K562 (cell line): ENCODE data around the gene METTL15. TPM values are rescaled to one million over a fixed set of nuclear protein-coding genes. Genes with fewer than 3 reads are reported as not detected.
A peak's percentile ranks its signal among the peaks of the same experiment; 100 is the strongest.

Experiments
- ARID1B ChIP-seq: fragments of 450-650 bp; IDR thresholded peaks from 2 replicates; pipeline ENCODE4 v1.6.1; 2016; ENCODE audit warnings: antibody characterized with exemption, mild to moderate bottlenecking, inconsistent platforms
- CHCHD3 ChIP-seq: fragments of 250-450 bp; sonication (Bioruptor Pico); IDR thresholded peaks from 2 replicates; pipeline ENCODE4 v2.1.2; 2022; ENCODE audit warnings: mild to moderate bottlenecking
- DDX20 ChIP-seq: fragments of 450-650 bp; IDR thresholded peaks from 2 replicates; pipeline ENCODE4 v1.6.1; 2016; ENCODE audit warnings: missing genetic modification characterization, low read depth, mild to moderate bottlenecking, missing compliant biosample characterization, moderate library complexity
- FOXJ3 ChIP-seq: sonication (generic); formaldehyde crosslinking; IDR thresholded peaks from 2 replicates; pipeline ENCODE4 v1.4.0; 2020; ENCODE audit warnings: mild to moderate bottlenecking, missing genetic modification reagents
- GATAD2A ChIP-seq: fragments of 450-650 bp; IDR thresholded peaks from 2 replicates; pipeline ENCODE4 v1.6.1; 2017
- HDAC6 ChIP-seq: IDR thresholded peaks from 2 replicates; pipeline ENCODE4 v1.6.1; 2012; ENCODE audit warnings: low read depth, mild to moderate bottlenecking, control low read depth, inconsistent platforms, low read length, moderate library complexity
- LCOR ChIP-seq: sonication (generic); formaldehyde crosslinking; IDR thresholded peaks from 2 replicates; pipeline ENCODE4 v1.8.0; 2022; ENCODE audit warnings: mild to moderate bottlenecking, missing genetic modification reagents
- MYBL2 ChIP-seq, 2 experiments: fragments of 450-650 bp in 1 of 2; sonication (generic) in 1 of 2; formaldehyde crosslinking in 1 of 2; IDR thresholded peaks; 2 replicates each; pipeline versions ENCODE4 v1.6.1 to v1.8.1; 2017 to 2022; ENCODE audit warnings: borderline replicate concordance in 1 of 2, inconsistent platforms in 1 of 2, low read depth in 1 of 2, mild to moderate bottlenecking in 1 of 2, missing genetic modification reagents in 1 of 2, moderate library complexity in 1 of 2
- NFIC ChIP-seq: fragments of 450-650 bp; IDR thresholded peaks from 2 replicates; pipeline ENCODE4 v1.6.1; 2017; ENCODE audit warnings: mild to moderate bottlenecking, inconsistent platforms
- PHF8 ChIP-seq: fragments of 200-600 bp; sonication (generic); IDR thresholded peaks from 2 replicates; pipeline ENCODE4 v1.6.1; 2012; ENCODE audit warnings: mixed run types, mild to moderate bottlenecking, inconsistent platforms, low read length, moderate library complexity, borderline replicate concordance
- RAD51 ChIP-seq: fragments of 450-650 bp; IDR thresholded peaks from 2 replicates; pipeline ENCODE4 v1.7.1; 2016; ENCODE audit warnings: low read depth, mild to moderate bottlenecking, borderline replicate concordance
- SIN3B ChIP-seq: fragments of 450-650 bp; IDR thresholded peaks from 2 replicates; pipeline ENCODE4 v1.6.1; 2017; ENCODE audit warnings: low read depth, mild to moderate bottlenecking, moderate library complexity
- YBX1 ChIP-seq: fragments of 450-650 bp; IDR thresholded peaks from 2 replicates; pipeline ENCODE4 v1.7.1; 2016; ENCODE audit warnings: mild to moderate bottlenecking
- ZNF143 ChIP-seq: sonication (generic); formaldehyde crosslinking; IDR thresholded peaks from 2 replicates; pipeline ENCODE4 v1.9.0; 2022; ENCODE audit warnings: mild to moderate bottlenecking, missing genetic modification reagents
- ZNF253 ChIP-seq: fragments of 250-450 bp; sonication (Bioruptor Pico); conservative IDR thresholded peaks from 2 replicates; pipeline ENCODE4 v1.6.1; 2021; ENCODE audit warnings: mild to moderate bottlenecking
- ZNF609 ChIP-seq: sonication (generic); formaldehyde crosslinking; IDR thresholded peaks from 2 replicates; pipeline ENCODE4 v1.8.1; 2023; ENCODE audit warnings: missing genetic modification reagents, mild to moderate bottlenecking, borderline replicate concordance
- ZNF75A ChIP-seq: fragments of 450-650 bp; formaldehyde crosslinking; IDR thresholded peaks from 2 replicates; pipeline ENCODE4 v1.4.0; 2020; ENCODE audit warnings: mild to moderate bottlenecking
- polyA plus RNA-seq, 8 experiments: library from polyadenylated mRNA; depleted of rRNA in 4 of 8; stranded (reverse) in 5 of 8; unstranded in 3 of 8; fragments of >200 nt; fragmentation: Nextera tagmentation in 2 of 8; fragmentation: Illumina TruSeq in 1 of 8; extraction: Ambion mirVana in 2 of 8; extraction: Trizol in 1 of 8; gene quantifications; 2 replicates each; pipeline versions ENCODE4 v1.2.1 to v1.2.3, GENCODE V29; 2011 to 2014; ENCODE audit warnings: inconsistent platforms in 1 of 8, missing spikeins in 1 of 8
- total RNA-seq, 7 experiments: library from RNA; depleted of rRNA in 6 of 7; stranded (reverse); fragments of >200 nt in 6 of 7; fragmentation: Illumina TruSeq in 2 of 7; extraction: Trizol in 2 of 7; gene quantifications; 2 replicates each; pipeline versions ENCODE4 v1.2.1 to v1.2.3, GENCODE V29; 2011 to 2021; ENCODE audit warnings: low replicate concordance in 1 of 7
- TF ChIP-seq, protein P1 (sequence below): sonication (generic); formaldehyde crosslinking; IDR thresholded peaks from 2 replicates; pipeline ENCODE4 v1.8.0; 2022; ENCODE audit warnings: mild to moderate bottlenecking, missing genetic modification reagents
- TF ChIP-seq, protein P2 (sequence below): fragments of 450-650 bp; IDR thresholded peaks from 2 replicates; pipeline ENCODE4 v1.6.1; 2014; ENCODE audit warnings: low read depth, mild to moderate bottlenecking, moderate library complexity, borderline replicate concordance
- TF ChIP-seq, protein P3 (sequence below): fragments of 250-450 bp; sonication (Bioruptor Pico); IDR thresholded peaks from 2 replicates; pipeline ENCODE4 v1.4.0; 2020; ENCODE audit warnings: mild to moderate bottlenecking

The METTL15 gene
- total and polyA plus RNA-seq, 9 of the 15 experiments (the other 6 are each of a cell fraction or from before 2014, with no cell fraction given): 10.7 to 21.7 (median 15.9) TPM

- TF ChIP-seq, protein P1, sequence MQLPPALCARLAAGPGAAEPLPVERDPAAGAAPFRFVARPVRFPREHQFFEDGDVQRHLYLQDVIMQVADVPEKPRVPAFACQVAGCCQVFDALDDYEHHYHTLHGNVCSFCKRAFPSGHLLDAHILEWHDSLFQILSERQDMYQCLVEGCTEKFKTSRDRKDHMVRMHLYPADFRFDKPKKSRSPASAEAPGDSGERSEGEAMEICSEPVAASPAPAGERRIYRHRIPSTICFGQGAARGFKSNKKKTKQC: no peak
- TF ChIP-seq HDAC6 (no peak), YBX1 (no peak), ARID1B (peak; percentile 26; the same call in 1 of the 2 replicates), GATAD2A (peak; percentile 77; the same call in 1 of the 2 replicates), MYBL2 (IDR thresholded peaks at IDR 0.05; ENCODE audit: low read depth) (peak; percentile 54; the same call in 1 of the 2 replicates), MYBL2 (CRISPR knock-in tag; IDR thresholded peaks at IDR 0.05; ENCODE audit: borderline replicate concordance) (no peak), ZNF253 (CRISPR knock-in tag) (no peak), LCOR (CRISPR knock-in tag) (no peak; the same call in 1 of the 2 replicates), ZNF75A (CRISPR knock-in tag) (no peak), SIN3B (peak; percentile 98), RAD51 (no peak), ZNF143 (no peak), ZNF609 (no peak), DDX20 (tag) (no peak), NFIC (peak; percentile 61), PHF8 (peak; percentile 89), CHCHD3 (CRISPR knock-in tag) (no peak), FOXJ3 (CRISPR knock-in tag) (no peak)
- TF ChIP-seq, protein P2, sequence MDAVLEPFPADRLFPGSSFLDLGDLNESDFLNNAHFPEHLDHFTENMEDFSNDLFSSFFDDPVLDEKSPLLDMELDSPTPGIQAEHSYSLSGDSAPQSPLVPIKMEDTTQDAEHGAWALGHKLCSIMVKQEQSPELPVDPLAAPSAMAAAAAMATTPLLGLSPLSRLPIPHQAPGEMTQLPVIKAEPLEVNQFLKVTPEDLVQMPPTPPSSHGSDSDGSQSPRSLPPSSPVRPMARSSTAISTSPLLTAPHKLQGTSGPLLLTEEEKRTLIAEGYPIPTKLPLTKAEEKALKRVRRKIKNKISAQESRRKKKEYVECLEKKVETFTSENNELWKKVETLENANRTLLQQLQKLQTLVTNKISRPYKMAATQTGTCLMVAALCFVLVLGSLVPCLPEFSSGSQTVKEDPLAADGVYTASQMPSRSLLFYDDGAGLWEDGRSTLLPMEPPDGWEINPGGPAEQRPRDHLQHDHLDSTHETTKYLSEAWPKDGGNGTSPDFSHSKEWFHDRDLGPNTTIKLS: peak; percentile 60; the same call in 1 of the 2 replicates
- TF ChIP-seq, protein P3, sequence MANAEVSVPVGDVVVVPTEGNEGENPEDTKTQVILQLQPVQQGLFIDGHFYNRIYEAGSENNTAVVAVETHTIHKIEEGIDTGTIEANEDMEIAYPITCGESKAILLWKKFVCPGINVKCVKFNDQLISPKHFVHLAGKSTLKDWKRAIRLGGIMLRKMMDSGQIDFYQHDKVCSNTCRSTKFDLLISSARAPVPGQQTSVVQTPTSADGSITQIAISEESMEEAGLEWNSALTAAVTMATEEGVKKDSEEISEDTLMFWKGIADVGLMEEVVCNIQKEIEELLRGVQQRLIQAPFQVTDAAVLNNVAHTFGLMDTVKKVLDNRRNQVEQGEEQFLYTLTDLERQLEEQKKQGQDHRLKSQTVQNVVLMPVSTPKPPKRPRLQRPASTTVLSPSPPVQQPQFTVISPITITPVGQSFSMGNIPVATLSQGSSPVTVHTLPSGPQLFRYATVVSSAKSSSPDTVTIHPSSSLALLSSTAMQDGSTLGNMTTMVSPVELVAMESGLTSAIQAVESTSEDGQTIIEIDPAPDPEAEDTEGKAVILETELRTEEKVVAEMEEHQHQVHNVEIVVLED (CRISPR knock-in tag): peak; percentile 80
Measured at GRCh38 chr11:28110108-28110820, 2.1 kb downstream of the METTL15 start (continued).
